Measurements from ENCODE around the gene JMJD1C.

The JMJD1C gene

GRCh38 chr10:63498665-63499064, 32.9 kb upstream of the JMJD1C start:
- TF ChIP-seq EZH2phosphoT487 (IDR thresholded peaks at IDR 0.05; ENCODE audit: low read length) (no peak), EZH2 (optimal IDR thresholded peaks at IDR 0.05; ENCODE audit: low read depth, low read length) (no peak)
- TF ChIP-seq, protein P1, sequence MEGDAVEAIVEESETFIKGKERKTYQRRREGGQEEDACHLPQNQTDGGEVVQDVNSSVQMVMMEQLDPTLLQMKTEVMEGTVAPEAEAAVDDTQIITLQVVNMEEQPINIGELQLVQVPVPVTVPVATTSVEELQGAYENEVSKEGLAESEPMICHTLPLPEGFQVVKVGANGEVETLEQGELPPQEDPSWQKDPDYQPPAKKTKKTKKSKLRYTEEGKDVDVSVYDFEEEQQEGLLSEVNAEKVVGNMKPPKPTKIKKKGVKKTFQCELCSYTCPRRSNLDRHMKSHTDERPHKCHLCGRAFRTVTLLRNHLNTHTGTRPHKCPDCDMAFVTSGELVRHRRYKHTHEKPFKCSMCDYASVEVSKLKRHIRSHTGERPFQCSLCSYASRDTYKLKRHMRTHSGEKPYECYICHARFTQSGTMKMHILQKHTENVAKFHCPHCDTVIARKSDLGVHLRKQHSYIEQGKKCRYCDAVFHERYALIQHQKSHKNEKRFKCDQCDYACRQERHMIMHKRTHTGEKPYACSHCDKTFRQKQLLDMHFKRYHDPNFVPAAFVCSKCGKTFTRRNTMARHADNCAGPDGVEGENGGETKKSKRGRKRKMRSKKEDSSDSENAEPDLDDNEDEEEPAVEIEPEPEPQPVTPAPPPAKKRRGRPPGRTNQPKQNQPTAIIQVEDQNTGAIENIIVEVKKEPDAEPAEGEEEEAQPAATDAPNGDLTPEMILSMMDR (IDR thresholded peaks at IDR 0.05; ENCODE audit: low read length), result no peak
- Histone ChIP-seq H3K4me3 (ENCODE audit: low read length) (no peak overlapping the region), H3K4me2 (ENCODE audit: low read depth, low read length) (no peak overlapping the region), H3K9me3 (replicated peaks; ENCODE audit: insufficient read depth, low read length) (no peaks in the 10 kb centered on the region), H4K20me1 (ENCODE audit: insufficient read depth, low read length) (no peaks in the 10 kb centered on the region), H3K27ac (ENCODE audit: low read length) (no peak overlapping the region), H3K9me2 (replicated peaks; ENCODE audit: insufficient read depth, low read length) (no peaks in the 10 kb centered on the region), H3K36me3 (replicated peaks; ENCODE audit: insufficient read depth, low read length) (no peaks in the 10 kb centered on the region), H3K79me2 (ENCODE audit: low read length) (peaks cover 87% of the 10 kb centered on the region), H2AFZ (ENCODE audit: low read length) (no peak overlapping the region), H3K9ac (ENCODE audit: low read length) (no peak overlapping the region), H3K27me3 (replicated peaks; ENCODE audit: insufficient read depth, low read length) (no peaks in the 10 kb centered on the region), H3F3A (ENCODE audit: insufficient read depth, low read length) (no peaks in the 10 kb centered on the region), H3K4me1 (ENCODE audit: low read length) (no peaks in the 10 kb centered on the region)
- no peak for DNase-seq

DNA sequence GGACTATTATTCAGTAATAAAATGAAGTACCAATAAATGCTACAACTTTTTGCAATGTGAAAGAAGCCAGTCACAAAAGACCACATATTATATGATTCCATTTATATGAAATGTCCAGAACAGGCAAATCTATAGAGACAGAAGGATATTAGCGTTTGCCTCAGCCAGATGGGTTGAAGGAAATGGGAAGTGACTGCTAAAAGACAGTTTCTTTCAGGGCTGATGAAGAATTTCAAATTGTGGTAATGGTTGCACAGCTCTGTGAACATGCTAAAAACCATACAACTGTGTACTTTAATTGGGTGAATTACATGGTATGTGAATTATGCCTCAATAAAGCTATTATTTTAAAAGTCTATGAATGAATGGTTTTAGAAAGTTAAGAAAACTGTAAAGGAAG, 31.5 kb upstream of the JMJD1C start:
- no peak for DNase-seq
- peaks cover 83% of the 10 kb centered on the region for H3K79me2 ChIP-seq (ENCODE audit: low read length)

DNA sequence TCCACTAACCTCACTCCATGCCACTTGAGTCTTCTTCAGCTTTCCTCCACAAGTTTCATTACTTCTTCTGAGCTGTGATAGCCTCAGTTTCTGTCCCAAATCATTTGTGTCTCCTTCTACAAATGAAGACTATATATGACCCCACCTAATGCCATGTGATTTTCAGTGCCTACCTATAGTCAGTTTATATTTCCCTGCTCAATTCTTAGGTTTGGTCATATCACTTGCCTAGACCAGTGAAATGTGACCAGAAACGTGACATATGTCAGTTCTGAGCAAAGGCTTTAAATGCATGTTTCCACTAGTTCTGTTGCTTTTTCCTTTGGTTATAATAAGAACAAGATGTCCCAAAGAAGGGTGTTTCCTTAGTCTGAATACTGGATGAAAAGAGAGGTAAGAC, 30.8 kb upstream of the JMJD1C start:
- peaks cover 85% of the 10 kb centered on the region for H3K79me2 ChIP-seq (ENCODE audit: low read length)
- no peak overlapping the region for H2AFZ ChIP-seq (ENCODE audit: low read length)
- no peak overlapping the region for H3K4me3 ChIP-seq (ENCODE audit: low read length)
- H3K4me2 ChIP-seq (ENCODE audit: low read depth, low read length), result no peak overlapping the region
- H3F3A ChIP-seq (ENCODE audit: insufficient read depth, low read length), result no peaks in the 10 kb centered on the region
- no peak overlapping the region for H3K9ac ChIP-seq (ENCODE audit: low read length)
- TF ChIP-seq EZH2phosphoT487 (IDR thresholded peaks at IDR 0.05; ENCODE audit: low read length) (no peak), EZH2 (optimal IDR thresholded peaks at IDR 0.05; ENCODE audit: low read depth, low read length) (no peak)
- TF ChIP-seq, protein P1 (IDR thresholded peaks at IDR 0.05; ENCODE audit: low read length), result no peak
- no peaks in the 10 kb centered on the region for H3K27me3 ChIP-seq (replicated peaks; ENCODE audit: insufficient read depth, low read length)
- no peaks in the 10 kb centered on the region for H4K20me1 ChIP-seq (ENCODE audit: insufficient read depth, low read length)
- H3K9me2 ChIP-seq (replicated peaks; ENCODE audit: insufficient read depth, low read length), result no peaks in the 10 kb centered on the region
- H3K4me1 ChIP-seq (ENCODE audit: low read length), result no peaks in the 10 kb centered on the region
- no peaks in the 10 kb centered on the region for H3K36me3 ChIP-seq (replicated peaks; ENCODE audit: insufficient read depth, low read length)
- no peak for DNase-seq
- H3K27ac ChIP-seq (ENCODE audit: low read length), result no peak overlapping the region
- H3K9me3 ChIP-seq (replicated peaks; ENCODE audit: insufficient read depth, low read length), result no peaks in the 10 kb centered on the region

More for the DNA sequence above, 31.5 kb upstream of the JMJD1C start:
- Histone ChIP-seq H3K9me3 (replicated peaks; ENCODE audit: insufficient read depth, low read length) (no peaks in the 10 kb centered on the region), H3K4me1 (ENCODE audit: low read length) (no peaks in the 10 kb centered on the region), H3K4me3 (ENCODE audit: low read length) (no peak overlapping the region), H3K9me2 (replicated peaks; ENCODE audit: insufficient read depth, low read length) (no peaks in the 10 kb centered on the region), H3K9ac (ENCODE audit: low read length) (no peak overlapping the region), H4K20me1 (ENCODE audit: insufficient read depth, low read length) (no peaks in the 10 kb centered on the region), H3F3A (ENCODE audit: insufficient read depth, low read length) (no peaks in the 10 kb centered on the region), H3K36me3 (replicated peaks; ENCODE audit: insufficient read depth, low read length) (no peaks in the 10 kb centered on the region), H3K27me3 (replicated peaks; ENCODE audit: insufficient read depth, low read length) (no peaks in the 10 kb centered on the region), H3K4me2 (ENCODE audit: low read depth, low read length) (no peak overlapping the region), H2AFZ (ENCODE audit: low read length) (no peak overlapping the region), H3K27ac (ENCODE audit: low read length) (no peak overlapping the region)
- no peak for TF ChIP-seq EZH2phosphoT487 (IDR thresholded peaks at IDR 0.05; ENCODE audit: low read length)
- no peak for TF ChIP-seq EZH2 (optimal IDR thresholded peaks at IDR 0.05; ENCODE audit: low read depth, low read length)
- TF ChIP-seq, protein P1 (IDR thresholded peaks at IDR 0.05; ENCODE audit: low read length), result no peak

Data from MM.1S (cell line).